ENCODE data around the gene FOXP1. TPM values are rescaled to one million over a fixed set of nuclear protein-coding genes. Genes with fewer than 3 reads are reported as not detected.

FOXP1 gene
- total RNA-seq, 1 donor from 2014 or later = 195 TPM

DNA sequence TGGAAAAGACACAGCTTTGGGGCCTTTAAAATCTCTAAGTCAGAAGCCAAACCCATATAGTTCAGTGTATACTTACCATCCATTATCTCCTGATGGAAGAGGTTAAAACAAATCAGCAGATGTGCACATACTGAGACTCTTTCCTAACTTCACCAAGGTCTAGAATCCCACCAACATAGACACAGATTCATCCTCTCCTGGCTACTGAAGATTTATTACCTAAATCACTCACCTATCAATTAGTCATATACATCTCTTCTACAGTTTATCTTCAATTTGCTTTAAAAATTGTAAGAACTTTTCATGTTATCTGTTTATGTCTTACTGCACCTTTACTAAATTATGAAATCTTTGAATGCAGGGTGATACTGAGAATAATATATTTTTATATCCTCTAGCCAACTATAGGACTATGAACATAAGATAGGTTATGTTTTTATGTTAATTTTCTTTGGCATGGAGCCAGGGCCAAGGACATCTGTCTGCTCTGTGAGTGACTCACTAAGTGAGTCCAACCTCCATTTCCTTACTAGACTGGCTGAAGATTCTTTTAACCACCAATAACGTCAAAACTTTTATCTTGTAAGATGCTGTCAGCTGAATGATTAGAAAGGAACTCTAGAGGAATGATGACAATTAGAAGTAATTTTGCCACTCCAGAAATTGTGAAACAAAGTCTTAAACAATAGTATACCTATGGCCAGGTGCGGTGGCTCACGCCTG lies 397.6 kb downstream of the FOXP1 start:
- DNase-seq (ENCODE audit: extremely low spot score, unreplicated experiment) = no peak
- TF ChIP-seq, protein P1, sequence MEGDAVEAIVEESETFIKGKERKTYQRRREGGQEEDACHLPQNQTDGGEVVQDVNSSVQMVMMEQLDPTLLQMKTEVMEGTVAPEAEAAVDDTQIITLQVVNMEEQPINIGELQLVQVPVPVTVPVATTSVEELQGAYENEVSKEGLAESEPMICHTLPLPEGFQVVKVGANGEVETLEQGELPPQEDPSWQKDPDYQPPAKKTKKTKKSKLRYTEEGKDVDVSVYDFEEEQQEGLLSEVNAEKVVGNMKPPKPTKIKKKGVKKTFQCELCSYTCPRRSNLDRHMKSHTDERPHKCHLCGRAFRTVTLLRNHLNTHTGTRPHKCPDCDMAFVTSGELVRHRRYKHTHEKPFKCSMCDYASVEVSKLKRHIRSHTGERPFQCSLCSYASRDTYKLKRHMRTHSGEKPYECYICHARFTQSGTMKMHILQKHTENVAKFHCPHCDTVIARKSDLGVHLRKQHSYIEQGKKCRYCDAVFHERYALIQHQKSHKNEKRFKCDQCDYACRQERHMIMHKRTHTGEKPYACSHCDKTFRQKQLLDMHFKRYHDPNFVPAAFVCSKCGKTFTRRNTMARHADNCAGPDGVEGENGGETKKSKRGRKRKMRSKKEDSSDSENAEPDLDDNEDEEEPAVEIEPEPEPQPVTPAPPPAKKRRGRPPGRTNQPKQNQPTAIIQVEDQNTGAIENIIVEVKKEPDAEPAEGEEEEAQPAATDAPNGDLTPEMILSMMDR (IDR thresholded peaks at IDR 0.05) = no peak
- Mint-ChIP-seq H3K27ac (ENCODE audit: unreplicated experiment) (no peak overlapping the region), H3K27me3 (ENCODE audit: unreplicated experiment) (no peaks in the 10 kb centered on the region), H3K4me3 (ENCODE audit: unreplicated experiment) (no peak overlapping the region), H3K36me3 (ENCODE audit: unreplicated experiment) (peaks cover 24% of the 10 kb centered on the region), H3K4me1 (ENCODE audit: unreplicated experiment) (peaks cover 25% of the 10 kb centered on the region), H3K9me3 (ENCODE audit: unreplicated experiment) (no peaks in the 10 kb centered on the region)

DNA sequence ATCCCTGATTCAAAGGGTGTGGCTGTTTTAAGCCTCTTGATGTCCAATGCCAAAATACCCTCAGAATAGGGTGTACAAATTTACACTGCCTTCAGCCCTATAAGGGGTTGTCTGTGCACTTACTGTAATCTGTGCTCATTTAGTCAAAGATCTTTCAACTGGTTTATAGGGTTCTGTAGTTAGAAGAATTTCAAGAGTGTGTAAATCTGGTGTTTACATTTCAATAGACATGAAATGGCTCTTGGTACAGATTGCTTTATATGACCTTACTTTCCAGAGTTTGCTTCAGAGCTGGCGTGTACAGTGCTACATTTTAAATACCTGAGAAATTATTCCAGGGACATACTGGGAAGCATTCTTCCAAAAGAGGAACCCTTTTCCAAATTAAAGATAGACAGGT lies 399.3 kb downstream of the FOXP1 start:
- no peaks in the 10 kb centered on the region for H3K9me3 Mint-ChIP-seq (ENCODE audit: unreplicated experiment)
- TF ChIP-seq, protein P1 (IDR thresholded peaks at IDR 0.05) = no peak
- DNase-seq (ENCODE audit: extremely low spot score, unreplicated experiment) = no peak
- no peak overlapping the region for H3K4me3 Mint-ChIP-seq (ENCODE audit: unreplicated experiment)
- peaks cover 31% of the 10 kb centered on the region for H3K4me1 Mint-ChIP-seq (ENCODE audit: unreplicated experiment)
- H3K36me3 Mint-ChIP-seq (ENCODE audit: unreplicated experiment) = peaks cover 24% of the 10 kb centered on the region
- no peaks in the 10 kb centered on the region for H3K27me3 Mint-ChIP-seq (ENCODE audit: unreplicated experiment)
- no peak overlapping the region for H3K27ac Mint-ChIP-seq (ENCODE audit: unreplicated experiment)

DNA sequence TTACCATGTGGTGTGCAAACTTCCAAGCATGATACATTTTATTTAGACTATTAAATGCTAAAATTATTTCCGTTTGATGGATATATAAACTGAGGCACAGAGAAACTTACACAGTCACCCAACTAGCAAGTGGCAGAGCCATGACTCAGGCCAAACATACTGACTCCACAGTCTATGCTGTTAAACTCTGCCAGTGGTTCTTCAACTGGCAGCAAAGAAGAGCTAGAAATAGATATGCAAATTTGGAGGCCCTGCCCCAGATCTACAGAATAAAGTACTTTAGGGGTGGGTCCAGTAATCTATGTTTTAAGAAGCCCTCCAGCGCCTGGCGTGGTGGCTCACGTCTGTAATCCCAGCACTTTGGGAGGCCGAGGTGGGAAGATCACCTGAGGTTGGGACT lies 400.0 kb downstream of the FOXP1 start:
- no peak for DNase-seq (ENCODE audit: extremely low spot score, unreplicated experiment)
- Mint-ChIP-seq H3K4me3 (ENCODE audit: unreplicated experiment) (no peak overlapping the region), H3K4me1 (ENCODE audit: unreplicated experiment) (peaks cover 24% of the 10 kb centered on the region), H3K27me3 (ENCODE audit: unreplicated experiment) (no peaks in the 10 kb centered on the region), H3K27ac (ENCODE audit: unreplicated experiment) (no peak overlapping the region), H3K9me3 (ENCODE audit: unreplicated experiment) (no peaks in the 10 kb centered on the region), H3K36me3 (ENCODE audit: unreplicated experiment) (peaks cover 24% of the 10 kb centered on the region)
- TF ChIP-seq, protein P1 (IDR thresholded peaks at IDR 0.05) = no peak

- no peak overlapping the region for H3K27ac Mint-ChIP-seq (ENCODE audit: unreplicated experiment)
- TF ChIP-seq, protein P1 (IDR thresholded peaks at IDR 0.05) = no peak
- H3K4me3 Mint-ChIP-seq (ENCODE audit: unreplicated experiment) = no peak overlapping the region
- H3K36me3 Mint-ChIP-seq (ENCODE audit: unreplicated experiment) = peaks cover 23% of the 10 kb centered on the region
- H3K9me3 Mint-ChIP-seq (ENCODE audit: unreplicated experiment) = no peaks in the 10 kb centered on the region
- DNase-seq (ENCODE audit: extremely low spot score, unreplicated experiment) = no peak
- H3K4me1 Mint-ChIP-seq (ENCODE audit: unreplicated experiment) = peaks cover 21% of the 10 kb centered on the region
- H3K27me3 Mint-ChIP-seq (ENCODE audit: unreplicated experiment) = no peaks in the 10 kb centered on the region
These were observed 403.0 kb downstream of the FOXP1 start for GRCh38 chr3:71180524-71180923.

DNA sequence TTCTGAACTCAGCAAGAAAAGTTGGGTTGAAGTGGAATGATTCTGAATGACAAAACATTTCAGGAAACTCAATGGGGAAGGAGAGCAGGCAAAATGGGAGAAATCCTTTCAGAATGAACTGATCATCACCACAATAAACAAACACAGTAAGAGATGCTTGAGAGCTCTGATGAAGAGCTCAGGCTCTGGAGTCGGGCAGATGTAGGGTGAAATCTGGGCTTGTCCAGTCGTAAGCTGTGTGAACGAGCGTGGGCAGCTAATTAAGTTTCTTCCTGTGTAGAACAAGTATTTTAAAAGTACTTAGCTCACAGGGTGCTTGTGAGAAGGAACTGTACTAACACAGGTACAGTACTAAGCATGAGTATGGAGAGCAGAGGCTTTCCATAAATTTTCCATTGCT lies 406.2 kb downstream of the FOXP1 start:
- Mint-ChIP-seq H3K9me3 (ENCODE audit: unreplicated experiment) (no peaks in the 10 kb centered on the region), H3K4me1 (ENCODE audit: unreplicated experiment) (peaks cover 39% of the 10 kb centered on the region), H3K27ac (ENCODE audit: unreplicated experiment) (peak overlapping the region; percentile 1)

More for the DNA sequence above, 406.2 kb downstream of the FOXP1 start:
- TF ChIP-seq, protein P1 (IDR thresholded peaks at IDR 0.05) = no peak
- DNase-seq (ENCODE audit: extremely low spot score, unreplicated experiment) = no peak
- Mint-ChIP-seq H3K4me3 (ENCODE audit: unreplicated experiment) (no peak overlapping the region), H3K27me3 (ENCODE audit: unreplicated experiment) (no peaks in the 10 kb centered on the region), H3K36me3 (ENCODE audit: unreplicated experiment) (peaks cover 10% of the 10 kb centered on the region)
